OCI-LY3 (cell line): ENCODE measurements around the gene RXRA.

ENCODE experiments used
- H2AFZ ChIP-seq: fragments of 200-600, 300-600 bp; shearing (Covaris generic); 2 replicates; pipeline ENCODE4 v1.6.0; 2014; ENCODE audit warnings: antibody characterized with exemption, low read depth, low read length
- H3K27ac ChIP-seq: fragments of 200-600, 300-600 bp; sonication (generic); 2 replicates; pipeline ENCODE4 v1.5.1; 2014; ENCODE audit warnings: mild to moderate bottlenecking, low read length, moderate library complexity, mixed read lengths
- H3K27me3 ChIP-seq: fragments of 200-600, 300-600 bp; sonication (generic); 2 replicates; pipeline ENCODE4 v1.6.1; 2014; ENCODE audit warnings: low read depth, low read length, mixed read lengths
- H3K36me3 ChIP-seq: fragments of 200-600, 300-600 bp; sonication (generic); replicated peaks from 2 replicates; pipeline ENCODE3; 2014; ENCODE audit warnings: low read depth, low read length, mixed read lengths
- H3K4me1 ChIP-seq: fragments of 300-600, 200-600 bp; sonication (generic); 2 replicates; pipeline ENCODE4 v1.6.1; 2014; ENCODE audit warnings: low read length, mixed read lengths
- H3K4me2 ChIP-seq: fragments of 200-600, 300-600 bp; sonication (generic); 2 replicates; pipeline ENCODE4 v1.6.1; 2014; ENCODE audit warnings: low read length, mixed read lengths
- H3K4me3 ChIP-seq: fragments of 300-600, 200-600 bp; sonication (generic); 2 replicates; pipeline ENCODE4 v1.5.1; 2014; ENCODE audit warnings: antibody characterized with exemption, mild to moderate bottlenecking, low read length, moderate library complexity
- H3K79me2 ChIP-seq: fragments of 300-600, 200-600 bp; shearing (Covaris generic); 2 replicates; pipeline ENCODE4 v1.6.1; 2014; ENCODE audit warnings: mild to moderate bottlenecking, low read length, mixed read lengths
- H3K9ac ChIP-seq: fragments of 300-600, 200-600 bp; shearing (Covaris generic); 2 replicates; pipeline ENCODE4 v1.6.0; 2014; ENCODE audit warnings: mild to moderate bottlenecking, low read length, moderate library complexity
- H3K9me3 ChIP-seq: fragments of 200-600, 300-600 bp; shearing (Covaris generic); 2 replicates; pipeline ENCODE4 v1.6.1; 2014; ENCODE audit warnings: low read length, mixed read lengths; ENCODE audit not compliant: insufficient read depth
- H4K20me1 ChIP-seq: fragments of 200-600, 300-600 bp; sonication (generic); 2 replicates; pipeline ENCODE4 v1.6.1; 2016; ENCODE audit warnings: low read length, mixed read lengths; ENCODE audit not compliant: insufficient read depth
- CTCF ChIP-seq: fragments of 200-600, 300-600 bp; sonication (generic); IDR thresholded peaks from 2 replicates; pipeline ENCODE4 v1.5.1; 2014; ENCODE audit warnings: antibody characterized with exemption, low read length, low read depth
- EZH2phosphoT487 ChIP-seq: fragments of 200-600 bp; shearing (Covaris generic); IDR thresholded peaks from 2 replicates; pipeline ENCODE4 v1.6.1; 2018; ENCODE audit warnings: antibody characterized with exemption, mixed run types, low read depth

RXRA gene

GRCh38 chr9:134428559-134428958 lies 102.3 kb downstream of the RXRA start:
- Histone ChIP-seq H3K9me3 (no peaks in the 10 kb centered on the region), H3K27ac (no peak overlapping the region), H2AFZ (no peak overlapping the region), H3K4me3 (no peak overlapping the region), H3K79me2 (no peaks in the 10 kb centered on the region), H3K4me1 (peaks cover 26% of the 10 kb centered on the region), H3K4me2 (peak overlapping the region; percentile 39), H3K27me3 (no peaks in the 10 kb centered on the region), H3K36me3 (peaks cover 9% of the 10 kb centered on the region), H4K20me1 (0 out of 2 replicates have a peak, but pooled peaks cover 3% of the 10 kb centered on the region), H3K9ac (no peak overlapping the region)
- TF ChIP-seq EZH2phosphoT487 = no peak
- TF ChIP-seq CTCF = no peak

- Histone ChIP-seq H3K27ac (no peak overlapping the region), H3K4me2 (no peak overlapping the region), H2AFZ (no peak overlapping the region), H3K9me3 (no peaks in the 10 kb centered on the region), H3K9ac (no peak overlapping the region), H3K79me2 (no peaks in the 10 kb centered on the region), H3K27me3 (no peaks in the 10 kb centered on the region), H4K20me1 (0 out of 2 replicates have a peak, but pooled peaks cover 3% of the 10 kb centered on the region), H3K4me3 (no peak overlapping the region), H3K36me3 (peaks cover 8% of the 10 kb centered on the region), H3K4me1 (peaks cover 26% of the 10 kb centered on the region)
- TF ChIP-seq CTCF = no peak
- no peak for TF ChIP-seq EZH2phosphoT487
Measured at GRCh38 chr9:134429007-134429406, 102.8 kb downstream of the RXRA start.

- Histone ChIP-seq H3K4me1 (peaks cover 26% of the 10 kb centered on the region), H3K9ac (no peak overlapping the region), H3K36me3 (peaks cover 12% of the 10 kb centered on the region), H2AFZ (no peak overlapping the region), H4K20me1 (0 out of 2 replicates have a peak, but pooled peaks cover 3% of the 10 kb centered on the region), H3K27ac (no peak overlapping the region), H3K4me3 (no peak overlapping the region), H3K4me2 (no peak overlapping the region), H3K79me2 (no peaks in the 10 kb centered on the region), H3K9me3 (no peaks in the 10 kb centered on the region), H3K27me3 (no peaks in the 10 kb centered on the region)
- no peak for TF ChIP-seq CTCF
Measured at GRCh38 chr9:134429481-134429880, 103.2 kb downstream of the RXRA start.

- H4K20me1 ChIP-seq = 0 out of 2 replicates have a peak, but pooled peaks cover 3% of the 10 kb centered on the region
- peaks cover 13% of the 10 kb centered on the region for H3K36me3 ChIP-seq
- H3K9ac ChIP-seq = no peak overlapping the region
- H3K9me3 ChIP-seq = no peaks in the 10 kb centered on the region
- no peak overlapping the region for H3K27ac ChIP-seq
- H3K4me2 ChIP-seq = no peak overlapping the region
- no peak for TF ChIP-seq CTCF
- no peaks in the 10 kb centered on the region for H3K79me2 ChIP-seq
- no peaks in the 10 kb centered on the region for H3K27me3 ChIP-seq
- no peak overlapping the region for H3K4me3 ChIP-seq
- no peak overlapping the region for H2AFZ ChIP-seq
- peaks cover 26% of the 10 kb centered on the region for H3K4me1 ChIP-seq
Measured at GRCh38 chr9:134431095-134431494, 104.8 kb downstream of the RXRA start.
